Suprapubic skin (tissue), 4 donors: ENCODE results near the gene USF2. TPM values are rescaled to one million over a fixed set of nuclear protein-coding genes. Genes with fewer than 3 reads are reported as not detected.
A peak's percentile ranks its signal among the peaks of the same experiment; 100 is the strongest.

Source experiments
- DNase-seq, 2 donors: peaks; one replicate each; pipeline ENCODE4 v3.0.0-alpha.2; 2019; ENCODE audit warnings: low spot score in 2 of 2
- H3K27ac ChIP-seq: fragments of 200-600 bp; sonication (generic); one replicate; pipeline ENCODE4 v1.5.1; 2019
- H3K27me3 ChIP-seq: fragments of 200-600 bp; sonication (generic); one replicate; pipeline ENCODE4 v1.5.1; 2019
- H3K36me3 ChIP-seq: fragments of 200-600 bp; sonication (generic); one replicate; pipeline ENCODE4 v1.5.1; 2019
- H3K4me1 ChIP-seq: fragments of 200-600 bp; sonication (generic); one replicate; pipeline ENCODE4 v1.5.1; 2019
- H3K4me3 ChIP-seq: fragments of 200-600 bp; sonication (generic); one replicate; pipeline ENCODE4 v1.5.1; 2019; ENCODE audit warnings: mild to moderate bottlenecking
- H3K9me3 ChIP-seq: fragments of 200-600 bp; sonication (generic); one replicate; pipeline ENCODE4 v1.5.1; 2019
- CTCF ChIP-seq, 2 donors: fragments of 200-600 bp in 1 of 2; fragments of 450-650 bp in 1 of 2; sonication (generic) in 1 of 2; IDR thresholded peaks; one replicate each; pipeline ENCODE4 v1.5.1; 2016 to 2019; ENCODE audit warnings: antibody characterized with exemption in 2 of 2, mild to moderate bottlenecking in 1 of 2, moderate library complexity in 1 of 2
- EP300 ChIP-seq: sonication (generic); formaldehyde crosslinking; IDR thresholded peaks from one replicate; pipeline ENCODE4 v1.6.1; 2017; ENCODE audit warnings: antibody characterized with exemption
- POLR2A ChIP-seq, 2 donors: fragments of 450-650 bp; IDR thresholded peaks; one replicate each; pipeline ENCODE4 v1.6.1; 2017; ENCODE audit warnings: antibody characterized with exemption in 2 of 2, mild to moderate bottlenecking in 2 of 2, moderate library complexity in 2 of 2
- POLR2AphosphoS5 ChIP-seq, 3 donors: sonication (generic); formaldehyde crosslinking; IDR thresholded peaks; one replicate each; pipeline ENCODE4 v1.6.1; 2017; ENCODE audit warnings: antibody characterized with exemption in 3 of 3
- WGBS: methylation state at CpG from one replicate; pipeline ENCODE4 v1.1.5; 2018; 5-methylcytosine and 5-hydroxymethylcytosine counted together
- total RNA-seq, 4 donors: library from RNA; depleted of rRNA; stranded (reverse); fragments of >200 nt; gene quantifications; one replicate each; pipeline ENCODE4 v1.1.0, GENCODE V29; 2016

USF2 gene
- total RNA-seq, 4 donors from 2014 or later = 111 to 178 (median 122) TPM

DNA sequence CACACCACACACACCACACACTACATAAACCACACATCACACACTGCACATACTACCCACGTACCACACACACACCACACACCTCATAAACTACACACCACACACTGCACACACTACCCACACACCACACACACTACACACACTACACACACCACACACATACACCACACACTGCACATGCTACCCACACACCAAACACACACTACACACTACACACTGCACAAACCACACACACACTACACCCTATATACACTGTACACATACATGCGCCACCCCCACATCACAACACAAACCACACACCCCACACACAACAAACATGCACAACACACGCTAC, 28.7 kb downstream of the USF2 start:
- Histone ChIP-seq H3K4me1 (peaks cover 7% of the 10 kb centered on the region), H3K4me3 (no peak overlapping the region), H3K36me3 (no peaks in the 10 kb centered on the region), H3K9me3 (no peaks in the 10 kb centered on the region), H3K27me3 (peaks cover 73% of the 10 kb centered on the region), H3K27ac (no peak overlapping the region)
- DNase-seq = no peak
- WGBS = 98% methylated on average over 3 of the region's 3 CpGs
- no peak for TF ChIP-seq POLR2AphosphoS5 (IDR thresholded peaks at IDR 0.05)
- TF ChIP-seq EP300 = no peak
- no peak for TF ChIP-seq CTCF (IDR thresholded peaks at IDR 0.05)
- TF ChIP-seq POLR2A (IDR thresholded peaks at IDR 0.05) = no peak

DNA sequence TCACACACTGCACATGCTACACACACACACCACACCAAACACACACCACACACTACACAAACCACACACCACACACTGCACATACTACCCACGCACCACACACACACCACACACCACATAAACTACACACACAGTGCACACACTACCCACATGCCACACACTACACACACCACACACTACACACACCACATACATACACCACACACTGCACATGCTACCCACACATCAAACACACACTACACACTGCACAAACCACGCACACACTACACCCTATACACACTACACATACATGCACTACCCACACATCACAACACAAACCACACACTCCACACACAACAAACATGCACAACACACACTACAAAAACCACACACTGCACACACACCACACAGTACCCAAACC, 29.2 kb downstream of the USF2 start:
- Histone ChIP-seq H3K4me3 (no peak overlapping the region), H3K36me3 (no peaks in the 10 kb centered on the region), H3K9me3 (no peaks in the 10 kb centered on the region), H3K27me3 (peaks cover 71% of the 10 kb centered on the region), H3K27ac (no peak overlapping the region), H3K4me1 (peaks cover 7% of the 10 kb centered on the region)
- no peak for TF ChIP-seq EP300
- TF ChIP-seq CTCF (IDR thresholded peaks at IDR 0.05) = no peak
- no peak for TF ChIP-seq POLR2A (IDR thresholded peaks at IDR 0.05)
- no peak for TF ChIP-seq POLR2AphosphoS5 (IDR thresholded peaks at IDR 0.05)
- 90% methylated on average over 2 of the region's 2 CpGs for WGBS
- no peak for DNase-seq

DNA sequence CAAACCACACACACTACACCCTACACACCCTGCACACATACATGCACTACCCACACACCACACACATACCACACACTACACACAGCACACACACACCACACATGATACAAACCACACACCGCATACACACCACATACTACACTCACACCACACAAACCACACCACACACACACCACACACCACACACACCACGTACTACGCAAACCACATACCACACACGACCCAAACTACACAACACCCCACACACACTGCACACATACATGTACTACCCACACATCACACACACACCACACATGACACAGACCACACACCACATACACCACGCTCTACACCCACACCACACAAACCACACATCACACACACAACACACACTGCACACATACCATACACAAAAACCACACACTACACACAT, 29.8 kb downstream of the USF2 start:
- Histone ChIP-seq H3K4me3 (no peak overlapping the region), H3K27ac (no peak overlapping the region), H3K9me3 (no peaks in the 10 kb centered on the region), H3K4me1 (peaks cover 3% of the 10 kb centered on the region), H3K36me3 (no peaks in the 10 kb centered on the region), H3K27me3 (peaks cover 65% of the 10 kb centered on the region)
- no peak for DNase-seq
- TF ChIP-seq CTCF (IDR thresholded peaks at IDR 0.05) (no peak), POLR2A (IDR thresholded peaks at IDR 0.05) (no peak), POLR2AphosphoS5 (IDR thresholded peaks at IDR 0.05) (no peak), EP300 (no peak)
- 92% methylated on average over 5 of the region's 5 CpGs for WGBS

DNA sequence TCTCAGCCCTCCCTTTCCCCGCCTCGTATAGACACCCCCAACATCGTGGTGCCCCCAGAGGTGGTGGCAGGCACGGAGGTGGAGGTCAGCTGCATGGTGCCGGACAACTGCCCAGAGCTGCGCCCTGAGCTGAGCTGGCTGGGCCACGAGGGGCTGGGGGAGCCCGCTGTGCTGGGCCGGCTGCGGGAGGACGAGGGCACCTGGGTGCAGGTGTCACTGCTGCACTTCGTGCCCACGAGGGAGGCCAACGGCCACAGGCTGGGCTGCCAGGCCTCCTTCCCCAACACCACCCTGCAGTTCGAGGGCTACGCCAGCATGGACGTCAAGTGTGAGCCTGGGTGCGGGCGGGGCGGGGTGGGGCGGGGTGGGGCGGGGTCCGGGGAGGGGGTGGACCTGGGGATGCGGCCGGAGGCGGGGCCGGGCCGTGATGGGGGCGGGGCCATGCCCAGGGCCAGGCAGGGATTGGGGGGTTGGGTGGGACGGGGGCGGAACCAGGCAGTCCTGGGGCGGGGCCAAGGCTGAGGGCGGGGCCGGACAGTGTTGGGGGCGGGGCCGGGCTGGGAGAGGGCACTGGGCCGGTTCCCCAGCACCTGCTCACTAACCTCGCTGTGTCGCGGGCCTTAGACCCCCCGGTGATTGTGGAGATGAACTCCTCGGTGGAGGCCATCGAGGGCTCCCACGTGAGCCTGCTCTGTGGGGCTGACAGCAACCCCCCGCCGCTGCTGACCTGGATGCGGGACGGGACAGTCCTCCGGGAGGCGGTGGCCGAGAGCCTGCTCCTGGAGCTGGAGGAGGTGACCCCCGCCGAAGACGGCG, 31.0 kb downstream of the USF2 start:
- Histone ChIP-seq H3K27ac (no peak overlapping the region), H3K27me3 (peaks cover 55% of the 10 kb centered on the region), H3K36me3 (no peaks in the 10 kb centered on the region), H3K4me1 (no peaks in the 10 kb centered on the region), H3K4me3 (no peak overlapping the region), H3K9me3 (no peaks in the 10 kb centered on the region)
- WGBS = 39% methylated on average over 10 of the region's 55 CpGs
- peak in 1 of 2 donors; percentile 53 for DNase-seq
- TF ChIP-seq EP300 (no peak), POLR2AphosphoS5 (IDR thresholded peaks at IDR 0.05) (no peak), CTCF (IDR thresholded peaks at IDR 0.05) (no peak), POLR2A (IDR thresholded peaks at IDR 0.05) (no peak)

DNA sequence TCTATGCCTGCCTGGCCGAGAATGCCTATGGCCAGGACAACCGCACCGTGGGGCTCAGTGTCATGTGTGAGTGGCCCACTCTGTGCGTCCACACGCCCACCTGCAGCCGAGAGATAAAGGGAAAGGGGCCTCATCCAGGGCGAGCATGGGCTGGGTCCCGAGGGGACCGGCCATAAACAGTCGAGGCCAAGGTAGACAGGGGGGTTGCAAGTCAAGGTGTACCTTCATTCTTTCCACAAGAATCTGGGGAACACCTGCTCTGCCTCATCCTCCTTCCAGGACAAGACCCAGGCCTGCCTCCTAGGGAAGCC, 31.5 kb downstream of the USF2 start:
- no peaks in the 10 kb centered on the region for H3K9me3 ChIP-seq
- DNase-seq = no peak

More for the DNA sequence above, 31.5 kb downstream of the USF2 start:
- TF ChIP-seq CTCF (IDR thresholded peaks at IDR 0.05) = no peak
- no peak for TF ChIP-seq POLR2AphosphoS5 (IDR thresholded peaks at IDR 0.05)
- TF ChIP-seq EP300 = no peak
- no peak for TF ChIP-seq POLR2A (IDR thresholded peaks at IDR 0.05)
- no peak overlapping the region for H3K27ac ChIP-seq
- no peak overlapping the region for H3K4me3 ChIP-seq
- no peaks in the 10 kb centered on the region for H3K4me1 ChIP-seq
- whole genome bisulfite sequencing = 64% methylated on average over 6 of the region's 10 CpGs
- peaks cover 52% of the 10 kb centered on the region for H3K27me3 ChIP-seq
- H3K36me3 ChIP-seq = no peaks in the 10 kb centered on the region
